Liver (tissue), 3 donors: ENCODE results near the gene MEOX1.

ENCODE experiments used
- CTCF ChIP-seq: fragments of 150-350 bp; IDR thresholded peaks from 2 replicates; pipeline ENCODE4 v1.5.1; 2017; ENCODE audit warnings: improper control_type of control experiment, low read depth, low read length; ENCODE audit not compliant: missing input control
- EGR1 ChIP-seq, 2 donors: IDR thresholded peaks; 2 replicates each; pipeline ENCODE4 v1.6.1; 2016 to 2018; ENCODE audit warnings: antibody characterized with exemption in 2 of 2, low read depth in 2 of 2
- FOXA1 ChIP-seq: IDR thresholded peaks from 2 replicates; pipeline ENCODE4 v1.6.1; 2016; ENCODE audit warnings: antibody characterized with exemption
- GABPA ChIP-seq, 2 donors: IDR thresholded peaks in 1 of 2; conservative IDR thresholded peaks in 1 of 2; 2 replicates each; pipeline ENCODE4 v1.6.1; 2016; ENCODE audit warnings: antibody characterized with exemption in 2 of 2, mild to moderate bottlenecking in 1 of 2, moderate library complexity in 1 of 2
- JUND ChIP-seq, 2 donors: IDR thresholded peaks; 2 replicates each; pipeline ENCODE4 v1.6.1; 2016; ENCODE audit warnings: antibody characterized with exemption in 2 of 2
- SP1 ChIP-seq: IDR thresholded peaks from 2 replicates; pipeline ENCODE4 v1.6.1; 2018; ENCODE audit warnings: antibody characterized with exemption, mild to moderate bottlenecking
- TAF1 ChIP-seq: conservative IDR thresholded peaks from 2 replicates; pipeline ENCODE4 v1.6.1; 2016; ENCODE audit warnings: antibody characterized with exemption, mild to moderate bottlenecking
- ZBTB33 ChIP-seq: IDR thresholded peaks from 2 replicates; pipeline ENCODE4 v1.6.1; 2016; ENCODE audit warnings: antibody characterized with exemption
- donor health status: healthy.
- donor health status: healthy.

GRCh38 chr17:43680461-43680860 is 18.7 kb upstream of the MEOX1 start:
- TF ChIP-seq CTCF (no peak), GABPA (IDR thresholded peaks at IDR 0.05 in 1 of 2, conservative IDR thresholded peaks at IDR 0.05 in 1 of 2) (no peak), TAF1 (no peak), FOXA1 (no peak), EGR1 (IDR thresholded peaks at IDR 0.05; ENCODE audit: low read depth in 2 of 2) (no peak), JUND (IDR thresholded peaks at IDR 0.05) (no peak), SP1 (no peak), ZBTB33 (no peak)
